Ascending aorta (tissue), 2 donors: Measurements from ENCODE around the gene APOC1. TPM values are rescaled to one million over a fixed set of nuclear protein-coding genes. Genes with fewer than 3 reads are reported as not detected.

Source experiments
- DNase-seq, 2 donors: peaks; one replicate each; pipeline ENCODE4 v3.0.0-alpha.2; 2019; ENCODE audit warnings: low spot score in 2 of 2
- H3K27ac ChIP-seq, 2 donors: fragments of 200-600 bp; sonication (generic); one replicate each; pipeline ENCODE4 v1.5.1; 2016 to 2017; ENCODE audit warnings: mild to moderate bottlenecking in 1 of 2
- H3K27me3 ChIP-seq: fragments of 200-600 bp; sonication (generic); one replicate; pipeline ENCODE4 v1.5.1; 2017
- H3K36me3 ChIP-seq, 2 donors: fragments of 200-600 bp; sonication (generic); one replicate each; pipeline ENCODE4 v1.5.1; 2016
- H3K4me1 ChIP-seq, 2 donors: fragments of 200-600 bp; sonication (generic); one replicate each; pipeline ENCODE4 v1.5.1; 2016 to 2017; ENCODE audit warnings: mild to moderate bottlenecking in 1 of 2
- H3K4me3 ChIP-seq, 2 donors: fragments of 200-600 bp; sonication (generic); one replicate each; pipeline ENCODE4 v1.5.1; 2016 to 2017; ENCODE audit warnings: mild to moderate bottlenecking in 1 of 2
- H3K9me3 ChIP-seq, 2 donors: fragments of 200-600 bp; sonication (generic); one replicate each; pipeline ENCODE4 v1.5.1; 2016
- CTCF ChIP-seq, 3 experiments: fragments of 200-600 bp in 2 of 3; fragments of 450-650 bp in 1 of 3; sonication (generic) in 2 of 3; IDR thresholded peaks; one replicate each; pipeline ENCODE4 v1.5.1; 2016 to 2019; ENCODE audit warnings: antibody characterized with exemption in 3 of 3, mild to moderate bottlenecking in 1 of 3, moderate library complexity in 1 of 3
- intact Hi-C: fragments of 100-400 bp; cut with DNase I; formaldehyde crosslinking; loops from one replicate; pipeline ENCODE4 v1.15.1; 2023
- total RNA-seq: library from RNA; depleted of rRNA; stranded (reverse); fragments of >200 nt; gene quantifications from one replicate; pipeline ENCODE4 v1.1.0, GENCODE V29; 2016

The APOC1 gene
- total RNA-seq, 1 donor from 2014 or later: 17.0 TPM

DNA sequence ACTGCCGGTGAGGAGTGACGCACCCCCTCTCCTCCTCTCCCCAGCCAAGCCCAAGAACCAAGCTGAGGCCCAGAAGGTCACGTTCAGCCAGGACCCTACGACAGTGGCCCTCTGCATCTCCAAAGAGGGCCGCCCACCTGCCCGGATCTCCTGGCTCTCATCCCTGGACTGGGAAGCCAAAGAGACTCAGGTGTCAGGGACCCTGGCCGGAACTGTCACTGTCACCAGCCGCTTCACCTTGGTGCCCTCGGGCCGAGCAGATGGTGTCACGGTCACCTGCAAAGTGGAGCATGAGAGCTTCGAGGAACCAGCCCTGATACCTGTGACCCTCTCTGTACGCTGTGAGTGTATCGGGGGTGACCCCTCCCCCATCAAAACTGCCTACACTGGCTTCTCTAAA lies 42.6 kb upstream of the APOC1 start:
- Histone ChIP-seq H3K27me3 (no peaks in the 10 kb centered on the region), H3K9me3 (no peaks in the 10 kb centered on the region), H3K4me3 (no peak overlapping the region), H3K4me1 (no peaks in the 10 kb centered on the region), H3K27ac (no peak overlapping the region), H3K36me3 (peaks cover 58 to 65% of the 10 kb centered on the region in 2 donors)
- no peak for DNase-seq
- TF ChIP-seq CTCF (IDR thresholded peaks at IDR 0.05): no peak
- intact Hi-C loops: no loop called here

DNA sequence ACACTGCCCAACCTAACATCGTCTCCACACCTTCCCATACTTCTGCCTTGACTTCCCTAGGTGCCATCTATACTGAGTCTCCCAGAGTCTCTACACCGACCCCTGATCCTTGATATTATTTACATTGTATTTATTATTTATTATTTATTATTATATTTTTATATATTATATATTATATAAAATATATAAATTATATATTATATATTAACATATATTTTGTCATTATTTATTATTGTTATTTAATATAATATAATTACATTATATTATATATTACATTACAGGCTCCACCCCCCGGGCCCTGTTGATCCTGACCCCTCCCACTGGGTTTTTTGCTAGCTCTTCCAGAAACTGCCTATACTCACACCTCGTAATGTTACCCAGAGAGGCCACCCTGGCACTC lies 41.7 kb upstream of the APOC1 start:
- intact Hi-C loops: no loop called here
- no peaks in the 10 kb centered on the region for H3K4me1 ChIP-seq
- peaks cover 65 to 66% of the 10 kb centered on the region in 2 donors for H3K36me3 ChIP-seq
- no peaks in the 10 kb centered on the region for H3K9me3 ChIP-seq
- no peak for DNase-seq
- no peaks in the 10 kb centered on the region for H3K27me3 ChIP-seq
- no peak overlapping the region for H3K4me3 ChIP-seq
- no peak overlapping the region for H3K27ac ChIP-seq
- TF ChIP-seq CTCF (IDR thresholded peaks at IDR 0.05): no peak

- H3K4me1 ChIP-seq: no peaks in the 10 kb centered on the region
- no peaks in the 10 kb centered on the region for H3K9me3 ChIP-seq
- no peaks in the 10 kb centered on the region for H3K27me3 ChIP-seq
- DNase-seq: no peak
- intact Hi-C loops: no loop called here
- H3K27ac ChIP-seq: no peak overlapping the region
- TF ChIP-seq CTCF (IDR thresholded peaks at IDR 0.05): no peak
- no peak overlapping the region for H3K4me3 ChIP-seq
- peaks cover 69 to 75% of the 10 kb centered on the region in 2 donors for H3K36me3 ChIP-seq
Observed at GRCh38 chr19:44874317-44874716, 40.1 kb upstream of the APOC1 start.

GRCh38 chr19:44875666-44876451 lies 38.5 kb upstream of the APOC1 start:
- no peak overlapping the region for H3K27ac ChIP-seq
- no peak for DNase-seq

GRCh38 chr19:44876930-44877535 lies 37.4 kb upstream of the APOC1 start:
- Histone ChIP-seq H3K4me1 (no peaks in the 10 kb centered on the region), H3K9me3 (no peaks in the 10 kb centered on the region), H3K36me3 (peaks cover 63 to 64% of the 10 kb centered on the region in 2 donors), H3K27me3 (no peaks in the 10 kb centered on the region), H3K27ac (no peak overlapping the region), H3K4me3 (no peak overlapping the region)
- intact Hi-C loops: no loop called here
- TF ChIP-seq CTCF (IDR thresholded peaks at IDR 0.05): no peak
- DNase-seq: no peak

More at GRCh38 chr19:44875666-44876451, 38.5 kb upstream of the APOC1 start:
- Histone ChIP-seq H3K36me3 (peaks cover 69 to 72% of the 10 kb centered on the region in 2 donors), H3K9me3 (no peaks in the 10 kb centered on the region), H3K4me1 (no peaks in the 10 kb centered on the region), H3K27me3 (no peaks in the 10 kb centered on the region), H3K4me3 (no peak overlapping the region)
- no peak for TF ChIP-seq CTCF (IDR thresholded peaks at IDR 0.05)
- intact Hi-C loops: no loop called here
